GM12875 (cell line): ENCODE data around the gene SCN4A.

Experiments
- H3K4me3 ChIP-seq: one replicate; pipeline ENCODE4 v1.5.1; 2011; ENCODE audit warnings: low read depth, low read length, control low read depth
- CTCF ChIP-seq: IDR thresholded peaks from 2 replicates; pipeline ENCODE4 v1.5.1; 2011; ENCODE audit warnings: low read depth, mild to moderate bottlenecking, control low read depth, inconsistent platforms, low read length, moderate library complexity, borderline replicate concordance; ENCODE audit not compliant: insufficient read depth

SCN4A gene

GRCh38 chr17:63941751-63942150, 31.0 kb downstream of the SCN4A start:
- H3K4me3 ChIP-seq: no peak overlapping the region
- no peak for TF ChIP-seq CTCF

GRCh38 chr17:63941162-63941561, 31.6 kb downstream of the SCN4A start:
- H3K4me3 ChIP-seq: no peak overlapping the region
- TF ChIP-seq CTCF: no peak

GRCh38 chr17:63940584-63940983, 32.1 kb downstream of the SCN4A start:
- no peak for TF ChIP-seq CTCF
- no peak overlapping the region for H3K4me3 ChIP-seq

- no peak overlapping the region for H3K4me3 ChIP-seq
- no peak for TF ChIP-seq CTCF
Observed at GRCh38 chr17:63939884-63940283, 32.8 kb downstream of the SCN4A start.

- H3K4me3 ChIP-seq: no peak overlapping the region
- TF ChIP-seq CTCF: no peak
Observed at GRCh38 chr17:63939401-63939800, 33.3 kb downstream of the SCN4A start.

- no peak for TF ChIP-seq CTCF
- no peak overlapping the region for H3K4me3 ChIP-seq
Observed at GRCh38 chr17:63937920-63938319, 34.8 kb downstream of the SCN4A start.

- no peak for TF ChIP-seq CTCF
- H3K4me3 ChIP-seq: no peak overlapping the region
Observed at GRCh38 chr17:63937319-63937718, 35.4 kb downstream of the SCN4A start.
